Loucy (cell line): ENCODE results near the gene FADS3.

Experiments used
- H2AFZ ChIP-seq: fragments of 200-600 bp; sonication (generic); 2 replicates; pipeline ENCODE4 v1.6.0; 2016; ENCODE audit warnings: antibody characterized with exemption, mild to moderate bottlenecking, low read length, moderate library complexity
- H3F3A ChIP-seq: fragments of 200-600 bp; 2 replicates; pipeline ENCODE4 v1.6.0; 2016; ENCODE audit warnings: antibody characterized with exemption, low read depth, mild to moderate bottlenecking
- H3K27me3 ChIP-seq: fragments of 200-600 bp; sonication (generic); 2 replicates; pipeline ENCODE4 v1.6.1; 2014; ENCODE audit warnings: low read length, mild to moderate bottlenecking; ENCODE audit not compliant: insufficient read depth, poor library complexity, severe bottlenecking
- H3K36me3 ChIP-seq: fragments of 200-600 bp; sonication (generic); 2 replicates; pipeline ENCODE4 v1.6.1; 2016; ENCODE audit warnings: low read length; ENCODE audit not compliant: insufficient read depth
- H3K4me1 ChIP-seq: fragments of 200-600 bp; sonication (generic); 2 replicates; pipeline ENCODE4 v1.5.1; 2014; ENCODE audit warnings: low read length, mild to moderate bottlenecking; ENCODE audit not compliant: insufficient read depth, poor library complexity, severe bottlenecking
- H3K4me2 ChIP-seq: fragments of 200-600 bp; sonication (generic); 2 replicates; pipeline ENCODE4 v1.6.0; 2014; ENCODE audit warnings: antibody characterized with exemption, low read length, low read depth, mild to moderate bottlenecking; ENCODE audit not compliant: poor library complexity, severe bottlenecking
- H3K4me3 ChIP-seq: fragments of 200-600 bp; sonication (generic); 2 replicates; pipeline ENCODE4 v1.5.1; 2014; ENCODE audit warnings: low read length, mild to moderate bottlenecking, mixed read lengths; ENCODE audit not compliant: poor library complexity, severe bottlenecking
- H3K79me2 ChIP-seq: fragments of 200-600 bp; sonication (generic); 2 replicates; pipeline ENCODE4 v1.6.1; 2014; ENCODE audit warnings: low read length; ENCODE audit not compliant: insufficient read depth
- H3K9ac ChIP-seq: fragments of 200-600 bp; sonication (generic); 2 replicates; pipeline ENCODE4 v1.6.0; 2014; ENCODE audit warnings: mild to moderate bottlenecking, low read depth, low read length, moderate library complexity; ENCODE audit not compliant: poor library complexity, severe bottlenecking
- H3K9me2 ChIP-seq: fragments of 200-600 bp; sonication (generic); replicated peaks from 2 replicates; pipeline ENCODE4 v1.6.1; 2016; ENCODE audit warnings: low read depth, low read length, mixed read lengths
- H3K9me3 ChIP-seq: fragments of 200-600 bp; sonication (generic); 2 replicates; pipeline ENCODE4 v1.6.1; 2014; ENCODE audit warnings: mild to moderate bottlenecking, antibody characterized with exemption, low read length, low read depth; ENCODE audit not compliant: insufficient read depth
- H4K20me1 ChIP-seq: fragments of 200-600 bp; sonication (generic); 2 replicates; pipeline ENCODE4 v1.6.0; 2014; ENCODE audit warnings: antibody characterized with exemption, low read length, mild to moderate bottlenecking; ENCODE audit not compliant: insufficient read depth, poor library complexity, severe bottlenecking
- EZH2phosphoT487 ChIP-seq: fragments of 200-600 bp; IDR thresholded peaks from 2 replicates; pipeline ENCODE4 v1.6.1; 2018; ENCODE audit warnings: antibody characterized with exemption, mild to moderate bottlenecking, moderate library complexity, borderline replicate concordance
- TF ChIP-seq, protein P1 (sequence below): fragments of 200-600 bp; sonication (generic); conservative IDR thresholded peaks from 2 replicates; pipeline ENCODE4 v1.5.1; 2014; ENCODE audit warnings: mild to moderate bottlenecking, antibody characterized with exemption, low read length

FADS3 gene

DNA sequence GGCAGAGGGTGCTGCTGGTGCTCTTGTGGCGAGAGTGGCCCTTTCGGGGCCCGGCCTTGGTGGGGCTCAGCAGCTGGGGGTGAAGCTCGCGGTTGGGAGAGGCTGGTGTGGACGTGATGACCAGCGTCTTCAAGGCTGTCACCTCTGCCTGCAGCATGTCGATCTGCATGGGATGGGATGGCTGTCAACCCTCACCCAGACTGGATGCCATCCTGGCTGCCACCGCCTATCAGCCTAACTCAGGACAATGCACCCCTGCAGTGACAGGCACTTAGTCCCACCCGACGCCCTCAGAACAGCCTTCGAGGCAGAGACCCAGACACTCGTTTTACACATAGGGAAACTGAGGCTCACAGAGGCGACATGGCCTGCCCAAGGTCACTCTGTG lies 15.2 kb upstream of the FADS3 start:
- peaks cover 5% of the 10 kb centered on the region for H3K4me1 ChIP-seq
- no peaks in the 10 kb centered on the region for H3K79me2 ChIP-seq
- H3K36me3 ChIP-seq, result no peaks in the 10 kb centered on the region
- H3K4me3 ChIP-seq, result no peak overlapping the region
- no peak overlapping the region for H2AFZ ChIP-seq
- H3K27me3 ChIP-seq, result no peaks in the 10 kb centered on the region
- no peaks in the 10 kb centered on the region for H3F3A ChIP-seq
- H3K4me2 ChIP-seq, result no peak overlapping the region
- H3K9me2 ChIP-seq, result no peaks in the 10 kb centered on the region
- no peak overlapping the region for H3K9ac ChIP-seq
- no peaks in the 10 kb centered on the region for H3K9me3 ChIP-seq
- no peak for TF ChIP-seq EZH2phosphoT487
- TF ChIP-seq, protein P1, sequence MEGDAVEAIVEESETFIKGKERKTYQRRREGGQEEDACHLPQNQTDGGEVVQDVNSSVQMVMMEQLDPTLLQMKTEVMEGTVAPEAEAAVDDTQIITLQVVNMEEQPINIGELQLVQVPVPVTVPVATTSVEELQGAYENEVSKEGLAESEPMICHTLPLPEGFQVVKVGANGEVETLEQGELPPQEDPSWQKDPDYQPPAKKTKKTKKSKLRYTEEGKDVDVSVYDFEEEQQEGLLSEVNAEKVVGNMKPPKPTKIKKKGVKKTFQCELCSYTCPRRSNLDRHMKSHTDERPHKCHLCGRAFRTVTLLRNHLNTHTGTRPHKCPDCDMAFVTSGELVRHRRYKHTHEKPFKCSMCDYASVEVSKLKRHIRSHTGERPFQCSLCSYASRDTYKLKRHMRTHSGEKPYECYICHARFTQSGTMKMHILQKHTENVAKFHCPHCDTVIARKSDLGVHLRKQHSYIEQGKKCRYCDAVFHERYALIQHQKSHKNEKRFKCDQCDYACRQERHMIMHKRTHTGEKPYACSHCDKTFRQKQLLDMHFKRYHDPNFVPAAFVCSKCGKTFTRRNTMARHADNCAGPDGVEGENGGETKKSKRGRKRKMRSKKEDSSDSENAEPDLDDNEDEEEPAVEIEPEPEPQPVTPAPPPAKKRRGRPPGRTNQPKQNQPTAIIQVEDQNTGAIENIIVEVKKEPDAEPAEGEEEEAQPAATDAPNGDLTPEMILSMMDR, result no peak
- H4K20me1 ChIP-seq, result no peaks in the 10 kb centered on the region

DNA sequence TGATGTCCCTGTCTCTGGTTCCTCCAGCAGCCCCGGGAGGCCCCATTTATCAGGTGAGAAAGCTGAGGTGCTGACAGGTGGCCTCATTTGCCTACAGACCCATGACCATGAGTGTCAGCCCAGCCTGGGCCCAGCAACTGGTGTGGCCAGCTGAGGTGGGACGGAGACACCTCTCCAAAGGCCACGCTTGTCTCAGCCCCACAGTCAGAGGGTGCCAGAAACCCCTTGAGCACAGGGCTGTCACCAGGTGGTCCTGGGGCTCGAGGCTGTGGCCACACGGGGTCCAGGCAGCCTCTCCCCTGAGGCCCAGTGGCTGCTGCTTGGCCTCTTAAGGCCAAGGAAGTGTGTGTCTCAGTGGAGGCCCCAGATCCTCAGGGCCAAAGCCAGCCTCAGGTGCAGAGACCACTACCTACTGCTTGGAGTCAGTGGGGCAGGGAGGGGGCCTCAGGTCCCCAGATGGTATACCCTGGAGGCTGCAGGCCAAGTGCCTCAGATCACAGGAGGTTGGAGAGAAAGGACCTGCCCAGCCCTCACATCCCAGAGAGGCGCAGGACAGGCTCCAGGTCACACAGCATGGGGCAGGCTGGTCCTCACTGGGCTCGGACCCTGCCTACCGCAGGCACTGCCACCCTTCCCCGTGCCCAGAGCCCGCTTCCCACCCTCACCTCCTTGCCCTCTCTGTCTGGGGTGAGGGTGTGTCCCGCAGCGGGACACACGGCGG lies 14.6 kb upstream of the FADS3 start:
- Histone ChIP-seq H3K79me2 (no peaks in the 10 kb centered on the region), H3K36me3 (no peaks in the 10 kb centered on the region), H2AFZ (no peak overlapping the region), H3K4me2 (no peak overlapping the region), H3K4me1 (peaks cover 5% of the 10 kb centered on the region), H3K4me3 (no peak overlapping the region), H3K9me2 (no peaks in the 10 kb centered on the region), H3F3A (no peaks in the 10 kb centered on the region), H3K9ac (no peak overlapping the region), H3K9me3 (no peaks in the 10 kb centered on the region), H3K27me3 (no peaks in the 10 kb centered on the region), H4K20me1 (no peaks in the 10 kb centered on the region)
- TF ChIP-seq EZH2phosphoT487, result no peak
- TF ChIP-seq, protein P1, result no peak

DNA sequence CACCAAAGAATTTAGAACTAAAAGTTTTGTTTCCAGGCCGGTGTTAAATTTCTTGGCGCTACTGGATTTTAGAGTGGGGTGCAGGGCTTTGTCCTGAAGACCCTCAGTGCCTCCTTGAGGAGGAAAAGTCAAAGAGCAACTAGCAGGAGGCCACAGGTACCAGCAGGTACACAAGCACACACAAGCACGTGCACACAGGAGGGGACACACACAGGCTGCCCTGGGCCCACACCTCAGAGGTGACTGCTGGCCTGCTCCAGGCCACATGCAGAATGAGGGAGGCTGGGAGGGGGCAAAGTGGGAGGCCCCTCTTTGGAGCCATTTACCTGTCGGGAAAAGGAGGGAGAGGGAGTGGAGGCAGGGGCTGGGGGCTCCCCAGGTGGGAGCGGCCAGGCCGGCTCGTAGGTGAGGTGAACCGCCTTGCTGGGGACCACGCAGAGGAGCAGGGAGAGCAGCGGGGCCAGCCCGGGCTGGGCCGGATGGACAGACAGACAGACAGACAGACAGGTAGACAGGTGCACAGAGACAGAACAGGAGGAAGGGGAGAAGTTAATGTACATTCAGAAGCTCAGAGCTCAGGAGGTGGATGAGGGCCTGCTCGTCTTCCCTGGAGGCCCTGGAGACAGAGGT lies 13.8 kb upstream of the FADS3 start:
- Histone ChIP-seq H3K4me2 (no peak overlapping the region), H3K79me2 (no peaks in the 10 kb centered on the region), H3F3A (no peaks in the 10 kb centered on the region), H3K27me3 (no peaks in the 10 kb centered on the region), H4K20me1 (no peaks in the 10 kb centered on the region), H3K4me1 (peaks cover 5% of the 10 kb centered on the region), H3K36me3 (no peaks in the 10 kb centered on the region), H3K9ac (no peak overlapping the region), H3K9me2 (no peaks in the 10 kb centered on the region), H3K4me3 (no peak overlapping the region), H3K9me3 (no peaks in the 10 kb centered on the region), H2AFZ (no peak overlapping the region)
- TF ChIP-seq, protein P1, result no peak
- TF ChIP-seq EZH2phosphoT487, result no peak
